GM12878 (cell line): ENCODE results near the gene SLC15A5. TPM values are rescaled to one million over a fixed set of nuclear protein-coding genes. Genes with fewer than 3 reads are reported as not detected.

Experiments
- DPF2 ChIP-seq: fragments of 450-650 bp; IDR thresholded peaks from 2 replicates; pipeline ENCODE4 v1.6.1; 2017; ENCODE audit warnings: mild to moderate bottlenecking
- FOXM1 ChIP-seq: IDR thresholded peaks from 2 replicates; pipeline ENCODE4 v1.6.1; 2012; ENCODE audit warnings: low read depth, mild to moderate bottlenecking, inconsistent platforms, low read length, moderate library complexity
- IKZF1 ChIP-seq: fragments of 450-650 bp; conservative IDR thresholded peaks from 2 replicates; pipeline ENCODE4 v1.6.1; 2017; ENCODE audit warnings: antibody characterized with exemption, mild to moderate bottlenecking
- JUNB ChIP-seq: IDR thresholded peaks from 2 replicates; pipeline ENCODE4 v1.6.1; 2016; ENCODE audit warnings: antibody characterized with exemption, mild to moderate bottlenecking
- NR2F1 ChIP-seq: fragments of 450-650 bp; conservative IDR thresholded peaks from 2 replicates; pipeline ENCODE4 v1.6.1; 2017; ENCODE audit warnings: mild to moderate bottlenecking
- SMAD5 ChIP-seq: IDR thresholded peaks from 2 replicates; pipeline ENCODE4 v1.6.1; 2016; ENCODE audit warnings: antibody characterized with exemption, low read depth
- STAT3 ChIP-seq: IDR thresholded peaks from 2 replicates; pipeline ENCODE4 v1.6.1; 2011; ENCODE audit warnings: low read depth, low read length, improper control_type of control experiment
- TCF12 ChIP-seq: IDR thresholded peaks from 2 replicates; pipeline ENCODE4 v1.6.1; 2011; ENCODE audit warnings: low read depth, mild to moderate bottlenecking, low read length
- ZBTB33 ChIP-seq: fragments of 450-650 bp; IDR thresholded peaks from 2 replicates; pipeline ENCODE4 v1.6.1; 2017; ENCODE audit warnings: mild to moderate bottlenecking
- polyA plus RNA-seq, 11 experiments: library from polyadenylated mRNA; depleted of rRNA in 4 of 11; unstranded in 6 of 11; stranded (reverse) in 5 of 11; fragments of >200 nt; fragmentation: Nextera tagmentation in 4 of 11; fragmentation: Illumina TruSeq in 1 of 11; extraction: Ambion mirVana in 4 of 11; extraction: Trizol in 1 of 11; gene quantifications; 1 replicate in 1 of 11; 2 replicates in 10 of 11; pipeline versions ENCODE4 v1.2.1 to v1.2.3, GENCODE V29; 2011 to 2016; ENCODE audit warnings: inconsistent platforms in 2 of 11, missing spikeins in 2 of 11, low read depth in 1 of 11
- total RNA-seq, 4 experiments: library from RNA; depleted of rRNA in 3 of 4; stranded (reverse); fragments of >200 nt in 3 of 4; fragmentation: Illumina TruSeq in 1 of 4; extraction: Trizol in 1 of 4; gene quantifications; 2 replicates each; pipeline versions ENCODE4 v1.2.1 to v1.2.3, GENCODE V29; 2013 to 2021
- TF ChIP-seq, protein P1 (sequence below), 3 experiments: IDR thresholded peaks in 2 of 3; conservative IDR thresholded peaks in 1 of 3; 2 replicates each; pipeline ENCODE4 v1.5.1; 2011; ENCODE audit warnings: low read depth in 3 of 3, low read length in 3 of 3, mild to moderate bottlenecking in 3 of 3, control low read depth in 2 of 3, moderate library complexity in 2 of 3, inconsistent platforms in 1 of 3, mixed read lengths in 1 of 3; ENCODE audit not compliant: control insufficient read depth in 2 of 3, insufficient read depth in 1 of 3; ENCODE audit errors: extremely low read depth in 1 of 3
- TF ChIP-seq, protein P2 (sequence below): IDR thresholded peaks from 2 replicates; pipeline ENCODE4 v1.6.1; 2012; ENCODE audit warnings: low read length, inconsistent platforms

Gene SLC15A5
- total and polyA plus RNA-seq, 10 of the 15 experiments (the other 5 are each of a cell fraction or from before 2014, with no cell fraction given): not detected

DNA sequence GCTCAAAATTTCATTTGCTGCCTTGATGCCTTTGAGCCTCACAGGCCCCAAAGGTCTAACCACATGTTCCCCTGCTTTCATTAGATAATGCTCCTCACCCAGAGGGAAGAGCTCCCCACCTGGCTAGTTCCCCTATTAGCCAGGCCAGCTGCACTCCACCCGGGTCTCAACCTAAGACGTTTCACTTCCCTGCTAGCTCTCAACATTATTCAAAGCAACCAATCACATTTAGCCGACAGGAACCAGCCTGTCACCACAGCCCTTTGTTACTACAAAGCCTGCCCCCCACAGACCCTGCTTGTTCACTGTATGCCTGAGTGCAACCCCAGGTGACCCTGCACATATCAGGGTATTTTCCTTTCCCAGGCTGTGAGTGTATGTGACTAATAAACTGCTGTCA, 78.6 kb downstream of the SLC15A5 start (continued):
- TF ChIP-seq IKZF1: peak; percentile 57
- TF ChIP-seq, protein P1, sequence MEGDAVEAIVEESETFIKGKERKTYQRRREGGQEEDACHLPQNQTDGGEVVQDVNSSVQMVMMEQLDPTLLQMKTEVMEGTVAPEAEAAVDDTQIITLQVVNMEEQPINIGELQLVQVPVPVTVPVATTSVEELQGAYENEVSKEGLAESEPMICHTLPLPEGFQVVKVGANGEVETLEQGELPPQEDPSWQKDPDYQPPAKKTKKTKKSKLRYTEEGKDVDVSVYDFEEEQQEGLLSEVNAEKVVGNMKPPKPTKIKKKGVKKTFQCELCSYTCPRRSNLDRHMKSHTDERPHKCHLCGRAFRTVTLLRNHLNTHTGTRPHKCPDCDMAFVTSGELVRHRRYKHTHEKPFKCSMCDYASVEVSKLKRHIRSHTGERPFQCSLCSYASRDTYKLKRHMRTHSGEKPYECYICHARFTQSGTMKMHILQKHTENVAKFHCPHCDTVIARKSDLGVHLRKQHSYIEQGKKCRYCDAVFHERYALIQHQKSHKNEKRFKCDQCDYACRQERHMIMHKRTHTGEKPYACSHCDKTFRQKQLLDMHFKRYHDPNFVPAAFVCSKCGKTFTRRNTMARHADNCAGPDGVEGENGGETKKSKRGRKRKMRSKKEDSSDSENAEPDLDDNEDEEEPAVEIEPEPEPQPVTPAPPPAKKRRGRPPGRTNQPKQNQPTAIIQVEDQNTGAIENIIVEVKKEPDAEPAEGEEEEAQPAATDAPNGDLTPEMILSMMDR (IDR thresholded peaks at IDR 0.05 in 2 of 3, conservative IDR thresholded peaks at IDR 0.05 in 1 of 3; ENCODE audit: control insufficient read depth in 2 of 3, extremely low read depth in 1 of 3, insufficient read depth in 1 of 3, low read depth in 3 of 3, low read length in 3 of 3): no peak
- TF ChIP-seq SMAD5: no peak
- TF ChIP-seq ZBTB33: no peak
- TF ChIP-seq, protein P2, sequence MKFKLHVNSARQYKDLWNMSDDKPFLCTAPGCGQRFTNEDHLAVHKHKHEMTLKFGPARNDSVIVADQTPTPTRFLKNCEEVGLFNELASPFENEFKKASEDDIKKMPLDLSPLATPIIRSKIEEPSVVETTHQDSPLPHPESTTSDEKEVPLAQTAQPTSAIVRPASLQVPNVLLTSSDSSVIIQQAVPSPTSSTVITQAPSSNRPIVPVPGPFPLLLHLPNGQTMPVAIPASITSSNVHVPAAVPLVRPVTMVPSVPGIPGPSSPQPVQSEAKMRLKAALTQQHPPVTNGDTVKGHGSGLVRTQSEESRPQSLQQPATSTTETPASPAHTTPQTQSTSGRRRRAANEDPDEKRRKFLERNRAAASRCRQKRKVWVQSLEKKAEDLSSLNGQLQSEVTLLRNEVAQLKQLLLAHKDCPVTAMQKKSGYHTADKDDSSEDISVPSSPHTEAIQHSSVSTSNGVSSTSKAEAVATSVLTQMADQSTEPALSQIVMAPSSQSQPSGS: 0 out of 2 replicates have a peak, but pooled peaks have one; percentile 28
- TF ChIP-seq DPF2: 0 out of 2 replicates have a peak, but pooled peaks have one; percentile 60
- no peak for TF ChIP-seq JUNB
- peak; percentile 89 for TF ChIP-seq NR2F1
- TF ChIP-seq FOXM1: 0 out of 2 replicates have a peak, but pooled peaks have one; percentile 31
- peak; percentile 95 for TF ChIP-seq TCF12
- TF ChIP-seq STAT3: no peak
